ENCODE measurements around the gene HS3ST4.
A peak's percentile ranks its signal among the peaks of the same experiment; 100 is the strongest.

The HS3ST4 gene

DNA sequence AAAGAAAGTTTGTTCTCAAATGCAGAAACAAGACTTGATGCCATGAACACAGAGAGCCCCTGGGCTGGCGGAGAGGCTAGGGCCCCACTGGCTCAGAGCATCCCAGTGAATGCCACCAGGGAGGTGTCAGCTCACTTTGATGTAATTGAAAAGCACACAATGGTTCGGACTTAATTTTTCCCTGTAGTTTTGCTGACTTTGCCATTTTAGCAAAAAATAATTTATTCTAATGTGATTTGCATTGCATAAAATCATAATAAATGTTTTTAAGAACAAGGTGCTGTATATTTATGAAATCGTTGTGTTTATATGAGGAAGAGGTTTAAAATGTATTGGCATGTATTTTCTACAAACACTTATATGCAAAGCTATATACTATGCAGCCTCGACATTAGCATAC lies 140.5 kb downstream of the HS3ST4 start:
- ATAC-seq (ENCODE audit: insufficient read depth, low read depth), result no peak
- no peaks in the 10 kb centered on the region for H3K27me3 ChIP-seq (ENCODE audit: insufficient read depth, low read length, poor library complexity)
- H3K79me2 ChIP-seq (ENCODE audit: insufficient read depth, low read length), result no peaks in the 10 kb centered on the region
- H3K4me3 ChIP-seq (ENCODE audit: low read depth in 1 of 2, low read length in 2 of 2), result no peak overlapping the region
- no peak overlapping the region for H3K9ac ChIP-seq (ENCODE audit: low read depth, low read length)
- TF ChIP-seq, protein P1, sequence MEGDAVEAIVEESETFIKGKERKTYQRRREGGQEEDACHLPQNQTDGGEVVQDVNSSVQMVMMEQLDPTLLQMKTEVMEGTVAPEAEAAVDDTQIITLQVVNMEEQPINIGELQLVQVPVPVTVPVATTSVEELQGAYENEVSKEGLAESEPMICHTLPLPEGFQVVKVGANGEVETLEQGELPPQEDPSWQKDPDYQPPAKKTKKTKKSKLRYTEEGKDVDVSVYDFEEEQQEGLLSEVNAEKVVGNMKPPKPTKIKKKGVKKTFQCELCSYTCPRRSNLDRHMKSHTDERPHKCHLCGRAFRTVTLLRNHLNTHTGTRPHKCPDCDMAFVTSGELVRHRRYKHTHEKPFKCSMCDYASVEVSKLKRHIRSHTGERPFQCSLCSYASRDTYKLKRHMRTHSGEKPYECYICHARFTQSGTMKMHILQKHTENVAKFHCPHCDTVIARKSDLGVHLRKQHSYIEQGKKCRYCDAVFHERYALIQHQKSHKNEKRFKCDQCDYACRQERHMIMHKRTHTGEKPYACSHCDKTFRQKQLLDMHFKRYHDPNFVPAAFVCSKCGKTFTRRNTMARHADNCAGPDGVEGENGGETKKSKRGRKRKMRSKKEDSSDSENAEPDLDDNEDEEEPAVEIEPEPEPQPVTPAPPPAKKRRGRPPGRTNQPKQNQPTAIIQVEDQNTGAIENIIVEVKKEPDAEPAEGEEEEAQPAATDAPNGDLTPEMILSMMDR (IDR thresholded peaks at IDR 0.05; ENCODE audit: borderline replicate concordance, extremely low read depth, low read length, poor library complexity, severe bottlenecking), result no peak
- H3K36me3 ChIP-seq (ENCODE audit: insufficient read depth, low read length), result no peaks in the 10 kb centered on the region
- H3K27ac ChIP-seq (ENCODE audit: low read length), result no peak overlapping the region
- no peaks in the 10 kb centered on the region for H3K9me3 ChIP-seq (ENCODE audit: insufficient read depth, low read length, severe bottlenecking)
- H3K4me2 ChIP-seq (ENCODE audit: insufficient read depth, low read length), result no peak overlapping the region
- no peaks in the 10 kb centered on the region for H3K4me1 ChIP-seq (ENCODE audit: insufficient read depth, low read length)
- no peak overlapping the region for H2AFZ ChIP-seq (ENCODE audit: low read depth, low read length)
- DNase-seq, result no peak
- H4K20me1 ChIP-seq (ENCODE audit: insufficient read depth, low read length), result no peaks in the 10 kb centered on the region

DNA sequence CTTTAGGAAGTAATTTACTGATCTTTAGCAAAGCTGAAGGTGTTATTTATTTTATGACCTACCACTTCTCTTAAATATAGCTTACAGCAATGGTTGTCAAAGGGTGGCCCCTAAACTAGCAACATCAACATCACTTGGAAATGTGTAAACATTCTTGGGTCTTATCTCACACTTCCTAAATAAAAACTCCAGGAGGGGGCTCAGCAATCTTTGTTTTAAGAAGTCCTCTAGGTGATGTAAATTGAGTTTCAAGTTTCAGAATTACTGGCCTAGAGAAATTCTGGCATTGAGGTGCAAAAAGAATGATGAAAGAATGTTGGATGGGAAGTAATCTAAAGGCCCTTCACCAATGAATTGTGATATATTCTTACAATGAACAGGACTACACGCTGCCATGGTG lies 142.3 kb downstream of the HS3ST4 start:
- no peak for DNase-seq
- Histone ChIP-seq H3K4me1 (ENCODE audit: insufficient read depth, low read length) (no peaks in the 10 kb centered on the region), H3K36me3 (ENCODE audit: insufficient read depth, low read length) (no peaks in the 10 kb centered on the region), H3K4me2 (ENCODE audit: insufficient read depth, low read length) (no peak overlapping the region), H3K4me3 (ENCODE audit: low read depth in 1 of 2, low read length in 2 of 2) (no peak overlapping the region), H4K20me1 (ENCODE audit: insufficient read depth, low read length) (no peaks in the 10 kb centered on the region), H3K27ac (ENCODE audit: low read length) (no peak overlapping the region), H3K27me3 (ENCODE audit: insufficient read depth, low read length, poor library complexity) (no peaks in the 10 kb centered on the region), H3K9me3 (ENCODE audit: insufficient read depth, low read length, severe bottlenecking) (no peaks in the 10 kb centered on the region), H3K79me2 (ENCODE audit: insufficient read depth, low read length) (no peaks in the 10 kb centered on the region), H2AFZ (ENCODE audit: low read depth, low read length) (no peak overlapping the region), H3K9ac (ENCODE audit: low read depth, low read length) (no peak overlapping the region)
- ATAC-seq (ENCODE audit: insufficient read depth, low read depth), result no peak
- no peak for TF ChIP-seq EZH2 (IDR thresholded peaks at IDR 0.05; ENCODE audit: borderline replicate concordance, low read depth, low read length, severe bottlenecking)
- TF ChIP-seq, protein P1 (IDR thresholded peaks at IDR 0.05; ENCODE audit: borderline replicate concordance, extremely low read depth, low read length, poor library complexity, severe bottlenecking), result no peak

DNA sequence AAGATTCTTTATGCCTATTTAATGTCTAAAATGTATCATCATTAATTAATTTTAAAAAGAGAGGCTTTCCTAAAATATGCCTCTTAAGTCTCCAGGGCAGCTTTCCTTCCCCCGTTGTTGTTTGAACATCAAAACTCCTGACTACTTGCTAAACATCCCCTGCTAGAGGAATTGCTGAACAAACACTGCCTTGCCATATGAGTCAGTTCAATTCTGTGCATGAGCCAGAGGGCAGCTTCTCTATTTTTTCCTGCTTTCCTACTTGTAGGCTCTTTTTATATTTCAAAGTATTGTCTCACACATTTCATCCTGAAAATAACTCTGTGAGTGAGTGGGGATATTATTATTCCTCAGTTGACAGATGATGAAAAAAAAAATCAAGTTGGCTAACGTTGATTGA lies 143.4 kb downstream of the HS3ST4 start:
- TF ChIP-seq EZH2 (IDR thresholded peaks at IDR 0.05; ENCODE audit: borderline replicate concordance, low read depth, low read length, severe bottlenecking), result no peak
- TF ChIP-seq, protein P1 (IDR thresholded peaks at IDR 0.05; ENCODE audit: borderline replicate concordance, extremely low read depth, low read length, poor library complexity, severe bottlenecking), result no peak
- Histone ChIP-seq H3K9me3 (ENCODE audit: insufficient read depth, low read length, severe bottlenecking) (no peaks in the 10 kb centered on the region), H2AFZ (ENCODE audit: low read depth, low read length) (no peak overlapping the region), H3K9ac (ENCODE audit: low read depth, low read length) (no peak overlapping the region), H3K4me1 (ENCODE audit: insufficient read depth, low read length) (no peaks in the 10 kb centered on the region), H3K36me3 (ENCODE audit: insufficient read depth, low read length) (no peaks in the 10 kb centered on the region), H3K4me2 (ENCODE audit: insufficient read depth, low read length) (no peak overlapping the region), H3K4me3 (ENCODE audit: low read depth in 1 of 2, low read length in 2 of 2) (no peak overlapping the region), H3K27ac (ENCODE audit: low read length) (no peak overlapping the region), H3K27me3 (ENCODE audit: insufficient read depth, low read length, poor library complexity) (no peaks in the 10 kb centered on the region), H3K79me2 (ENCODE audit: insufficient read depth, low read length) (no peaks in the 10 kb centered on the region), H4K20me1 (ENCODE audit: insufficient read depth, low read length) (no peaks in the 10 kb centered on the region)
- ATAC-seq (ENCODE audit: insufficient read depth, low read depth) (no peak), DNase-seq (no peak)

DNA sequence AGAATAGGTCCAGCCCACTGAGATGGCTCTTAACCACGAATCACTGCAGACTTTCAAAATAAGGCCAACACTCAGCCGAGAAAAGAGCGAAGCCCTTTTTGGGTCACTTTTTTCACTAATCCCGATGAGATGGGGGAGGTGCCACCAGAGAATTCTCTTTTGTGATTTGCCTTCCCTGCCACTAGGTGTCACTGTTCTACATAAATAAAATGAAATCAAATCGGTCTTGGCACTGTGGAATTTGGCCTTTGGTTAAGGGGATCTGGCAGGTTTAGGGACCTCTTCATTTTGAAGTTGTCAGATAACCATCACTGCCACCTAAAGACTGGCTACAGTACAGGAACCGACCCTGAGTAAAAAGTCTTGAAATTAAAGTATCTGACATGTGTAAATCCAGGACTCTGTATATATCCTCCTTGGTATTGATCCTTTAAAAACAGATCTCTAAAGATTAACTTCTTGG lies 147.0 kb downstream of the HS3ST4 start:
- DNase-seq (peak; percentile 27), ATAC-seq (ENCODE audit: insufficient read depth, low read depth) (peak; percentile 53; the same call in 2 of the 3 replicates)
- Histone ChIP-seq H3K4me1 (ENCODE audit: insufficient read depth, low read length) (no peaks in the 10 kb centered on the region), H3K79me2 (ENCODE audit: insufficient read depth, low read length) (no peaks in the 10 kb centered on the region), H3K4me2 (ENCODE audit: insufficient read depth, low read length) (no peak overlapping the region), H2AFZ (ENCODE audit: low read depth, low read length) (no peak overlapping the region), H3K4me3 (ENCODE audit: low read depth in 1 of 2, low read length in 2 of 2) (no peak overlapping the region), H3K27ac (ENCODE audit: low read length) (no peak overlapping the region), H4K20me1 (ENCODE audit: insufficient read depth, low read length) (no peaks in the 10 kb centered on the region), H3K36me3 (ENCODE audit: insufficient read depth, low read length) (no peaks in the 10 kb centered on the region), H3K9me3 (ENCODE audit: insufficient read depth, low read length, severe bottlenecking) (no peaks in the 10 kb centered on the region), H3K27me3 (ENCODE audit: insufficient read depth, low read length, poor library complexity) (peaks cover 5% of the 10 kb centered on the region), H3K9ac (ENCODE audit: low read depth, low read length) (no peak overlapping the region)
- TF ChIP-seq EZH2 (IDR thresholded peaks at IDR 0.05; ENCODE audit: borderline replicate concordance, low read depth, low read length, severe bottlenecking), result no peak
- TF ChIP-seq, protein P1 (IDR thresholded peaks at IDR 0.05; ENCODE audit: borderline replicate concordance, extremely low read depth, low read length, poor library complexity, severe bottlenecking), result peak; percentile 84
